Measurements from ENCODE around the gene EIF2S1. TPM values are rescaled to one million over a fixed set of nuclear protein-coding genes. Genes with fewer than 3 reads are reported as not detected.
"Not testable (repeated sequence)": the region's sequence is repeated elsewhere in the genome, so short reads cannot be mapped to it uniquely, and the experiment has no call there.

EIF2S1 gene
- total and polyA plus RNA-seq, 4 donors = 79.9 to 98.5 (median 92.4) TPM

- not testable (repeated sequence) for H3K4me1 ChIP-seq (ENCODE audit: control insufficient read depth, insufficient read depth, low read length); H3K4me3 ChIP-seq (ENCODE audit: low read depth, low read length); H3K9me3 ChIP-seq (ENCODE audit: control insufficient read depth, insufficient read depth, low read length); H3K36me3 ChIP-seq (ENCODE audit: control insufficient read depth, insufficient read depth, low read length); H3K27ac ChIP-seq (ENCODE audit: low read depth, low read length); DNase-seq (ENCODE audit: low read depth in 4 of 6, low spot score in 6 of 6)
- peaks cover 25% of the 10 kb centered on the region for H3K27me3 ChIP-seq (ENCODE audit: control insufficient read depth, insufficient read depth, low read length)
- WGBS (ENCODE audit: insufficient coverage) = 68% methylated on average over 2 of the region's 7 CpGs
Observed at GRCh38 chr14:67408122-67408801, 48.1 kb downstream of the EIF2S1 start.

- WGBS (ENCODE audit: insufficient coverage) = 78% methylated on average over 4 of the region's 8 CpGs
Observed at GRCh38 chr14:67409461-67409860, 49.3 kb downstream of the EIF2S1 start.

GRCh38 chr14:67410313-67410712 is 50.2 kb downstream of the EIF2S1 start:
- 79% methylated on average over 6 of the region's 9 CpGs for WGBS (ENCODE audit: insufficient coverage)
- Histone ChIP-seq H3K27me3 (ENCODE audit: control insufficient read depth, insufficient read depth, low read length) (peaks cover 27% of the 10 kb centered on the region), H3K27ac (ENCODE audit: low read depth, low read length) (no peak overlapping the region)

More at GRCh38 chr14:67409461-67409860, 49.3 kb downstream of the EIF2S1 start:
- Histone ChIP-seq H3K4me3 (ENCODE audit: low read depth, low read length) (no peak overlapping the region), H3K27ac (ENCODE audit: low read depth, low read length) (no peak overlapping the region), H3K27me3 (ENCODE audit: control insufficient read depth, insufficient read depth, low read length) (peaks cover 27% of the 10 kb centered on the region), H3K36me3 (ENCODE audit: control insufficient read depth, insufficient read depth, low read length) (no peaks in the 10 kb centered on the region), H3K9me3 (ENCODE audit: control insufficient read depth, insufficient read depth, low read length) (peaks cover 1% of the 10 kb centered on the region), H3K4me1 (ENCODE audit: control insufficient read depth, insufficient read depth, low read length) (peaks cover 8% of the 10 kb centered on the region)
- no peak for DNase-seq (ENCODE audit: low read depth in 4 of 6, low spot score in 6 of 6)

GRCh38 chr14:67411370-67411769 is 51.2 kb downstream of the EIF2S1 start:
- Histone ChIP-seq H3K36me3 (ENCODE audit: control insufficient read depth, insufficient read depth, low read length) (no peaks in the 10 kb centered on the region), H3K9me3 (ENCODE audit: control insufficient read depth, insufficient read depth, low read length) (peaks cover 1% of the 10 kb centered on the region), H3K4me3 (ENCODE audit: low read depth, low read length) (no peak overlapping the region), H3K4me1 (ENCODE audit: control insufficient read depth, insufficient read depth, low read length) (peaks cover 8% of the 10 kb centered on the region), H3K27ac (ENCODE audit: low read depth, low read length) (no peak overlapping the region), H3K27me3 (ENCODE audit: control insufficient read depth, insufficient read depth, low read length) (peaks cover 27% of the 10 kb centered on the region)
- WGBS (ENCODE audit: insufficient coverage) = 73% methylated on average over 4 of the region's 8 CpGs
- no peak for DNase-seq (ENCODE audit: low read depth in 4 of 6, low spot score in 6 of 6)

More at GRCh38 chr14:67410313-67410712, 50.2 kb downstream of the EIF2S1 start:
- DNase-seq (ENCODE audit: low read depth in 4 of 6, low spot score in 6 of 6) = no peak
- Histone ChIP-seq H3K4me3 (ENCODE audit: low read depth, low read length) (no peak overlapping the region), H3K4me1 (ENCODE audit: control insufficient read depth, insufficient read depth, low read length) (peaks cover 8% of the 10 kb centered on the region), H3K9me3 (ENCODE audit: control insufficient read depth, insufficient read depth, low read length) (peaks cover 1% of the 10 kb centered on the region), H3K36me3 (ENCODE audit: control insufficient read depth, insufficient read depth, low read length) (no peaks in the 10 kb centered on the region)

GRCh38 chr14:67411820-67412421 is 51.8 kb downstream of the EIF2S1 start, which contains the start of gene PLEK2:
Gene PLEK2 (minus strand): TSS chr14:67412165. CDS start chr14:67412059, 106 bp downstream.
- H3K27me3 ChIP-seq (ENCODE audit: control insufficient read depth, insufficient read depth, low read length) = peaks cover 27% of the 10 kb centered on the region
- H3K4me3 ChIP-seq (ENCODE audit: low read depth, low read length) = no peak within 1 kb of the TSS
- WGBS (ENCODE audit: insufficient coverage) = 2% methylated on average over 63 of the region's 63 CpGs
- peaks cover 8% of the 10 kb centered on the region for H3K4me1 ChIP-seq (ENCODE audit: control insufficient read depth, insufficient read depth, low read length)
- no peaks in the 10 kb centered on the region for H3K36me3 ChIP-seq (ENCODE audit: control insufficient read depth, insufficient read depth, low read length)
- H3K27ac ChIP-seq (ENCODE audit: low read depth, low read length) = no peak within 1 kb of the TSS
- H3K9me3 ChIP-seq (ENCODE audit: control insufficient read depth, insufficient read depth, low read length) = peaks cover 1% of the 10 kb centered on the region
- DNase-seq (ENCODE audit: low read depth in 4 of 6, low spot score in 6 of 6) = no peak

- no peak for DNase-seq (ENCODE audit: low read depth in 4 of 6, low spot score in 6 of 6)
- no CpG with 5 or more reads among the region's 3 CpGs for WGBS (ENCODE audit: insufficient coverage)
- Histone ChIP-seq H3K27me3 (ENCODE audit: control insufficient read depth, insufficient read depth, low read length) (peaks cover 27% of the 10 kb centered on the region), H3K4me1 (ENCODE audit: control insufficient read depth, insufficient read depth, low read length) (peaks cover 8% of the 10 kb centered on the region), H3K36me3 (ENCODE audit: control insufficient read depth, insufficient read depth, low read length) (no peaks in the 10 kb centered on the region), H3K9me3 (ENCODE audit: control insufficient read depth, insufficient read depth, low read length) (peaks cover 1% of the 10 kb centered on the region), H3K4me3 (ENCODE audit: low read depth, low read length) (no peak overlapping the region), H3K27ac (ENCODE audit: low read depth, low read length) (no peak overlapping the region)
Observed at GRCh38 chr14:67413806-67414769, 54.0 kb downstream of the EIF2S1 start.

GRCh38 chr14:67415610-67416009 is 55.5 kb downstream of the EIF2S1 start:
- not testable (repeated sequence) for H3K36me3 ChIP-seq (ENCODE audit: control insufficient read depth, insufficient read depth, low read length); H3K27ac ChIP-seq (ENCODE audit: low read depth, low read length); H3K4me1 ChIP-seq (ENCODE audit: control insufficient read depth, insufficient read depth, low read length); H3K9me3 ChIP-seq (ENCODE audit: control insufficient read depth, insufficient read depth, low read length); H3K4me3 ChIP-seq (ENCODE audit: low read depth, low read length); DNase-seq (ENCODE audit: low read depth in 4 of 6, low spot score in 6 of 6)
- WGBS (ENCODE audit: insufficient coverage) = no CpG with 5 or more reads among the region's 5 CpGs
- peaks cover 23% of the 10 kb centered on the region for H3K27me3 ChIP-seq (ENCODE audit: control insufficient read depth, insufficient read depth, low read length)

GRCh38 chr14:67416085-67416484 is 56.0 kb downstream of the EIF2S1 start:
- Histone ChIP-seq H3K27me3 (ENCODE audit: control insufficient read depth, insufficient read depth, low read length) (peaks cover 19% of the 10 kb centered on the region), H3K27ac (ENCODE audit: low read depth, low read length) (no peak overlapping the region), H3K4me1 (ENCODE audit: control insufficient read depth, insufficient read depth, low read length) (peaks cover 8% of the 10 kb centered on the region), H3K9me3 (ENCODE audit: control insufficient read depth, insufficient read depth, low read length) (peaks cover 1% of the 10 kb centered on the region), H3K36me3 (ENCODE audit: control insufficient read depth, insufficient read depth, low read length) (no peaks in the 10 kb centered on the region), H3K4me3 (ENCODE audit: low read depth, low read length) (no peak overlapping the region)
- 76% methylated on average over 7 of the region's 8 CpGs for WGBS (ENCODE audit: insufficient coverage)
- no peak for DNase-seq (ENCODE audit: low read depth in 4 of 6, low spot score in 6 of 6)

- 100% methylated on average over 1 of the region's 2 CpGs for WGBS (ENCODE audit: insufficient coverage)
- H3K9me3 ChIP-seq (ENCODE audit: control insufficient read depth, insufficient read depth, low read length) = no peaks in the 10 kb centered on the region
Observed at GRCh38 chr14:67416810-67417209, 56.7 kb downstream of the EIF2S1 start.

More at GRCh38 chr14:67416810-67417209, 56.7 kb downstream of the EIF2S1 start:
- Histone ChIP-seq H3K4me1 (ENCODE audit: control insufficient read depth, insufficient read depth, low read length) (peaks cover 5% of the 10 kb centered on the region), H3K27me3 (ENCODE audit: control insufficient read depth, insufficient read depth, low read length) (peaks cover 12% of the 10 kb centered on the region), H3K27ac (ENCODE audit: low read depth, low read length) (no peak overlapping the region), H3K4me3 (ENCODE audit: low read depth, low read length) (no peak overlapping the region), H3K36me3 (ENCODE audit: control insufficient read depth, insufficient read depth, low read length) (no peaks in the 10 kb centered on the region)
- DNase-seq (ENCODE audit: low read depth in 4 of 6, low spot score in 6 of 6) = no peak
